ENCODE data around the gene GHR.

Gene GHR

DNA sequence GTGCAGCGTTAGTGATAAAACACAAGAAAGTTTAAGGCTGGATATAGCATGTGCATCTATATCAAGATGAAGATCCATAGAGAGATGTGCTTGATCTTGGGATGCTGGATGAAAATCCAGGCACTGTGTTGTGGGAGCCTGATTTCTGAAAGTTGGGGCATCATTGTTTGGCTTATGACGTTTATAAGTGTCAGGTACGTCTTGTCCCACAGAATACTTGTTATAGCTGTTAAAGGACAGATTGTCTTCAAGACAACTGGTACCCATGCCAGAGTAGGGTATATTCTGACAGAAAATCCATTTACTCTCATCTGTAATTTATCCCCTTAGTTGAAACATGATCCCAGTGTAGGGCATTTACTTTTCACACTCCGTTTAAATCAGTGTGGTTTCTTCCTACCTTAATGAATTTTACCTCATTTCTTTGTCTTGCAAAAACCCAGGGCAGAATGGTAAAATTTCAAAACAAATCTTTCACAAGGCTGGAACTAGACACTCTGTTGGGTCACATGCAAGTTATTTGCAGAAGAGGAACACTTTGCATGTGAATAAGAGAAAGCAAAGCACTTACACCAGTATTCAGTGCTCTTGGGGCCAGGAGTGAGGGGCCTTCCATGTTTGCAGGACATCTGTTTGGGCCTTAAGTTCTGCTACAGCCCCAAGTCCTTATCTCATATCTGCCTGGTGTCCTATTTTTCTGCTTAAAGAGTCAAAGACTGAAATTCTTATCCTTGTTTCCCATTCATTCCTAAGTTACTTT lies 73.3 kb downstream of the GHR start:
- Histone ChIP-seq H3K4me3 (ENCODE audit: low read length) (no peak overlapping the region), H3K27ac (ENCODE audit: low read depth, low read length) (no peak overlapping the region; the same call in 1 of the 2 replicates), H3K4me1 (ENCODE audit: insufficient read depth, low read length) (peaks cover 25% of the 10 kb centered on the region; the same call in 1 of the 2 replicates), H3K27me3 (ENCODE audit: insufficient read depth, low read length) (no peaks in the 10 kb centered on the region), H3K9ac (ENCODE audit: low read depth, low read length) (no peak overlapping the region), H3K9me3 (ENCODE audit: insufficient read depth, low read depth, low read length) (no peaks in the 10 kb centered on the region), H3K36me3 (ENCODE audit: insufficient read depth, low read length) (no peaks in the 10 kb centered on the region)
- WGBS, result 78% methylated on average over 4 of the region's 4 CpGs

DNA sequence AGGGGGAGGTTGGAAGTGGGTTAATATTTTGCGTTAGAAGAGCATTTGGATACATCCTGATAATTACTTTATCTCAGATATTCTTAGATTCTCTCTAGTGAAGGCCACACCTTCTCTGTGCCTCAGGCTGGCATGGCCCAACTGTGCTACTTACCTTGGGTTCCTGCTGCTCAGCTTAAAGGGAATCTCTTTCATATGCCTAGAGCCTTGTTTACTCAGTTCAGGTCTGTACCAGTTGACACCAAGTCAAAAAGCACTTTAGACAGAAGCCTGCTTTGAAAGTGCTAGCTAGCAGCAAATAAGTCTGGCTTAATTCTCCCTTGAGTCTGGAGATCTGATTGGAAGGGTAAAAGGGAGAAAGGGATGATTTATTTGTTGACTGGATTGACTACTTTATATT lies 74.8 kb downstream of the GHR start:
- no peaks in the 10 kb centered on the region for H3K36me3 ChIP-seq (ENCODE audit: insufficient read depth, low read length)
- no peak overlapping the region for H3K9ac ChIP-seq (ENCODE audit: low read depth, low read length)
- H3K9me3 ChIP-seq (ENCODE audit: insufficient read depth, low read depth, low read length), result no peaks in the 10 kb centered on the region
- H3K4me3 ChIP-seq (ENCODE audit: low read length), result no peak overlapping the region
- H3K27me3 ChIP-seq (ENCODE audit: insufficient read depth, low read length), result no peaks in the 10 kb centered on the region
- peaks cover 25% of the 10 kb centered on the region; the same call in 1 of the 2 replicates for H3K4me1 ChIP-seq (ENCODE audit: insufficient read depth, low read length)
- WGBS, result no CpG with 5 or more reads among the region's 1 CpG
- H3K27ac ChIP-seq (ENCODE audit: low read depth, low read length), result peak overlapping the region; percentile 32; the same call in 1 of the 2 replicates

DNA sequence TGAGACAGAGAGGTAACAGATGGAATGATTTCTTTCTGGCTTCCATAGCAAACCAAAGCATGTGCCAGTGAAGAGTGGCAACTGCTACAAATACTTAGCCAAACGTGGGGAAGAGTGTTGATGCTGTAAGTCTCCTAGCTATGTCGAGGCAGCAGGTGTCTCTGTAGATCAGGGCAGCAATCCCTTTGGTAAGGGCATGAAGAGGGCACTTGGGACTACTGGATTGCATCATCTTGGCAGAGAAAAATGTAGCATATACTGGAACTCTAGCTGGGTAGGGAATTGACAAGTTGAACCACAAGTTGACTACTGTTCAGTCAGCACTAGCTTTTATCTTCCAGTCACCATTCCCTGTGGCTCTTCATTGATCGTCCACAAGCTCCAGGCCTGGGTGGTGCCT lies 75.8 kb downstream of the GHR start:
- no peak overlapping the region for H3K27ac ChIP-seq (ENCODE audit: low read depth, low read length)
- no peak overlapping the region for H3K9ac ChIP-seq (ENCODE audit: low read depth, low read length)
- H3K9me3 ChIP-seq (ENCODE audit: insufficient read depth, low read depth, low read length), result no peaks in the 10 kb centered on the region
- H3K36me3 ChIP-seq (ENCODE audit: insufficient read depth, low read length), result no peaks in the 10 kb centered on the region
- 90% methylated on average over 3 of the region's 3 CpGs for WGBS
- H3K4me1 ChIP-seq (ENCODE audit: insufficient read depth, low read length), result peaks cover 25% of the 10 kb centered on the region; the same call in 1 of the 2 replicates
- H3K4me3 ChIP-seq (ENCODE audit: low read length), result no peak overlapping the region
- H3K27me3 ChIP-seq (ENCODE audit: insufficient read depth, low read length), result no peaks in the 10 kb centered on the region

DNA sequence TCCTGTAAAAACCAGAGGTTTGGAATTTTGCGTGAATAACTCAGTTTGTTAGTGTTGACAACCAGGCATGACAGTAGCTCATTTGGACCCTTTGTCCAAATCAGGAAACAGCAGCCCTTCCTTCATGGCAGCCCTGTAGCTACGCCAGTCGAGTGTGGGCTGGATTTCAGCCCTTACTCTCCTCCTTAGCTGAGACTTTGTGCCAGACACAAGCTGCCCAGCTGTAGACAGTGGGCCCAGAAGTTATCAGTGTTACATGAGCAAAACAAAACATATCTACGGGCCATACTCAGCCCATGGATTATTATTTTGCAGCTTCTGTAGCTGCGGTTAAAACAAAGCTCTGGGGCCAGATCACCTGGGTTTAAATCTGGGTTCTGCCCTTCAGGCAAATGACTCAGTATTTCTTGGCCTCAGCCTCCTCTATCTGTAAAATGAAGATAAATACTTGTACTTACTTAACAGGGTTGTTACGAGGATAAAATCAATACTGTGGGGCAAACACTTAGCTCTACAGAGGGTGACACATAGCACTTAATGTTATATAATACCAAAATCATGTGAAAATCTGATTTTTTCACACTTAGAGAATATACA lies 76.9 kb downstream of the GHR start:
- no peak overlapping the region for H3K4me3 ChIP-seq (ENCODE audit: low read length)
- H3K27me3 ChIP-seq (ENCODE audit: insufficient read depth, low read length), result no peaks in the 10 kb centered on the region
- H3K27ac ChIP-seq (ENCODE audit: low read depth, low read length), result no peak overlapping the region
- no peaks in the 10 kb centered on the region for H3K9me3 ChIP-seq (ENCODE audit: insufficient read depth, low read depth, low read length)
- 92% methylated on average over 5 of the region's 6 CpGs for WGBS
- H3K9ac ChIP-seq (ENCODE audit: low read depth, low read length), result no peak overlapping the region
- H3K36me3 ChIP-seq (ENCODE audit: insufficient read depth, low read length), result no peaks in the 10 kb centered on the region
- peaks cover 25% of the 10 kb centered on the region; the same call in 1 of the 2 replicates for H3K4me1 ChIP-seq (ENCODE audit: insufficient read depth, low read length)

DNA sequence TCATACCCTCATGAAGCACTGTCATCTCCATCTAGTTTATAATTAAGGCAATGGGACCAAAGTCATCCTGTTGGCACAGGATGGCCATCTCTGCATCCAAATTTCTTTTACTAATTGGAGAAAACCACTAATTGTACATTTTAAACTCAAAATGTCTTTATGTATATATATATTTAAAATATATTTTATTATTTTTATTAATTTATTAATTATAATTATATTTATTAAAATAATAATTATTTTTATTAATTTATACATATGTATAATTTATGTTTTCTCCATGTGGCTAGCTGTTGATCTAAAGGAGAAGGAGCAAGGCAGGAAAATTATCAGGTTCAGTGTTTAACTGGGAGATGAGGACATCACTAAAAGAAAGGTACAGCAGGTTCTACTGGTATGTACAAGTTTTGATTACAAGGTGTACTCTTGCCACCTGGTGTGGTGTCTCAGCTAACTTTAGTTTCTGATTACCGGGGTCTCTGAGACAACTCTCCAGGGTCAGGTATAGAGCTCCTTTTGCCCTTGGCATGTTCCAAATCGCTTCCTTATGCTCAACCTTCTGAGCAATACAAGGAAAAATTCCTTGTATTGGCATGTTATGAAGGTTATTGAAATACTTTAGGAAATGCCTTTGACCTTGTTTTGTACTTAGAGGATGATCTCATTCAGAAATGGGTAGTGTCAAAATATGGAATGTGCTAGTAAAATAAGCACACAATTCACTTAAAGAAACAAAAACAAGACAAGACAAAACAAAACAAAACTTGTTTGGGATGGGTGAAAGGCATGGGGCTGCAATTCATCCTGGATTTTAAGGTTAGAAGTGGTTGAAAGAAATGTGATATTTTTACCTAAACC lies 79.6 kb downstream of the GHR start:
- 89% methylated on average over 2 of the region's 2 CpGs for WGBS
- no peaks in the 10 kb centered on the region for H3K27me3 ChIP-seq (ENCODE audit: insufficient read depth, low read length)
- no peaks in the 10 kb centered on the region for H3K36me3 ChIP-seq (ENCODE audit: insufficient read depth, low read length)
- H3K27ac ChIP-seq (ENCODE audit: low read depth, low read length), result no peak overlapping the region
- peaks cover 12% of the 10 kb centered on the region for H3K4me1 ChIP-seq (ENCODE audit: insufficient read depth, low read length)
- no peaks in the 10 kb centered on the region for H3K9me3 ChIP-seq (ENCODE audit: insufficient read depth, low read depth, low read length)
- H3K4me3 ChIP-seq (ENCODE audit: low read length), result no peak overlapping the region
- no peak overlapping the region for H3K9ac ChIP-seq (ENCODE audit: low read depth, low read length)

DNA sequence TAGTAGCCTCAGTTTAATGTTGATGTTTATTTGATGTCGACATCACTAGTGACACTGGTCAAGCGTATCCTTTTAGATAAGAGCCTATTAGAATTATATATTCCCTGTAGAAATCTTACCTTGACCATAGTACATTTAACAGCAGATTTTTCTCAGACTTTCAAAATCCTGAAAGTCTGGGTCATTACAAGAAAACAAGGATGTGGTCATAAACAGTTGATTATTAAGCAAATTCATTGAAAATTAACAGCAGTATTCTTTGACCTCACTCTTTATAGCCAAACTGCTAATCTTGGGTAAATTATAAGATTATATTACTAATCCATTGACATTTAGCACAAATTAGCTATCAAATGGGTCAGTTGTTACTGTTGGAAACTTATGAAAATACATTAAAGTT lies 83.4 kb downstream of the GHR start:
- H3K4me3 ChIP-seq (ENCODE audit: low read length), result no peak overlapping the region
- no peak overlapping the region for H3K27ac ChIP-seq (ENCODE audit: low read depth, low read length)
- no peaks in the 10 kb centered on the region for H3K36me3 ChIP-seq (ENCODE audit: insufficient read depth, low read length)
- H3K9me3 ChIP-seq (ENCODE audit: insufficient read depth, low read depth, low read length), result no peaks in the 10 kb centered on the region
- no peak overlapping the region for H3K9ac ChIP-seq (ENCODE audit: low read depth, low read length)
- peaks cover 10% of the 10 kb centered on the region for H3K4me1 ChIP-seq (ENCODE audit: insufficient read depth, low read length)
- no CpG with 5 or more reads among the region's 2 CpGs for WGBS
- H3K27me3 ChIP-seq (ENCODE audit: insufficient read depth, low read length), result no peaks in the 10 kb centered on the region

DNA sequence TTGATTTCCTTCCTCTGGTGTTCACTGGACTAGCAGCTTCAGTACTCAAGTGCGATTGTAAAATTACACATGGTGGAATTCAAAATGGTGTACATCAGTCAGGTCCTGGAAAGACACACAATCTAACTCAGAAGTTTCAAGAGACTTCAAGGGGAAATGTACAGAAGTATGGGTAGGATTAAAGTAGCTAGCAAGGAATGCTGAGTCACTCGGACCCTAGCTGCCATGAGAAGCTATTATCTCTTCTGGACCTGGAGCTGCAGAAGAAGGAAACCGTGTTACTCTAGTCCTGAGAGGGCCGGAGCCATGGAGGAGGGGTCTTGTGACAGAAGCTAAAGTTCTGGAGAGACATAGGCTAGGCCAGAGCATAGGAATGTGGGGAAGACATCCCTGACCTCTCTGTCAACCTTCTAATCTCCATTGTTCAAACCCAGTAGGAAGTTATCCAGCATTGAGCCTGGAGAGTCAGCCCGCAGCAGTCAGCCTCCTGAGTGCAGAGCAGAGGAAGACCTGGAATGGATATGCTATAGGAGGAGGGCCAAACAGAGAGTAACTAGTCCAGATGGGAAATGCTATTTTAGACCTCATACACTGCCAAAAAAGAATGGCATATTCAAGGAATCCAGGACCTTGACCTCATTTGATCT lies 84.3 kb downstream of the GHR start:
- H3K9me3 ChIP-seq (ENCODE audit: insufficient read depth, low read depth, low read length), result no peaks in the 10 kb centered on the region
- WGBS, result 62% methylated on average over 5 of the region's 5 CpGs
- H3K4me1 ChIP-seq (ENCODE audit: insufficient read depth, low read length), result peaks cover 10% of the 10 kb centered on the region
- no peaks in the 10 kb centered on the region for H3K27me3 ChIP-seq (ENCODE audit: insufficient read depth, low read length)
- no peak overlapping the region for H3K4me3 ChIP-seq (ENCODE audit: low read length)
- H3K36me3 ChIP-seq (ENCODE audit: insufficient read depth, low read length), result no peaks in the 10 kb centered on the region
- H3K9ac ChIP-seq (ENCODE audit: low read depth, low read length), result no peak overlapping the region
- peak overlapping the region; percentile 29; the same call in 1 of the 2 replicates for H3K27ac ChIP-seq (ENCODE audit: low read depth, low read length)

DNA sequence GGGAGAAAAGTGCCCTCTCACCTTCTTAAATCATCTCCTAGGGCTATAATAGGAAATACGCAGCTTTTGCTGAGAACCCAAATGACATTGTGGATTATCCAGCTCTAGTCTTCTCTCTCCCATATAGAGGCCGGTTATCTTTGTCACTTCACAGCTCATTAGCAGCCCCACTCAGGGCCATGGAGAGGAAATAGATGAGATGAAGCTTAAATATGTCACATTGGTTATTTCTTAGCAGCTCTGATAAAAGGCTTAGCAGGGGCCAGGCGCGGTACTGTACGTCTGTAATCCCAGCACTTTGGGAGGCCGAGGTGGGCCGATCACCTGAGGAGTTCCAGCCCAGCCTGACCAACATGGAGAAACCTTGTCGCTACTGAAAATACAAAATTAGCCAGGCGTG lies 90.0 kb downstream of the GHR start:
- Histone ChIP-seq H3K27ac (ENCODE audit: low read depth, low read length) (no peak overlapping the region), H3K36me3 (ENCODE audit: insufficient read depth, low read length) (no peaks in the 10 kb centered on the region), H3K27me3 (ENCODE audit: insufficient read depth, low read length) (no peaks in the 10 kb centered on the region), H3K4me1 (ENCODE audit: insufficient read depth, low read length) (peaks cover 3% of the 10 kb centered on the region; the same call in 1 of the 2 replicates), H3K4me3 (ENCODE audit: low read length) (no peak overlapping the region), H3K9ac (ENCODE audit: low read depth, low read length) (no peak overlapping the region), H3K9me3 (ENCODE audit: insufficient read depth, low read depth, low read length) (no peaks in the 10 kb centered on the region)
- 94% methylated on average over 8 of the region's 9 CpGs for WGBS

DNA sequence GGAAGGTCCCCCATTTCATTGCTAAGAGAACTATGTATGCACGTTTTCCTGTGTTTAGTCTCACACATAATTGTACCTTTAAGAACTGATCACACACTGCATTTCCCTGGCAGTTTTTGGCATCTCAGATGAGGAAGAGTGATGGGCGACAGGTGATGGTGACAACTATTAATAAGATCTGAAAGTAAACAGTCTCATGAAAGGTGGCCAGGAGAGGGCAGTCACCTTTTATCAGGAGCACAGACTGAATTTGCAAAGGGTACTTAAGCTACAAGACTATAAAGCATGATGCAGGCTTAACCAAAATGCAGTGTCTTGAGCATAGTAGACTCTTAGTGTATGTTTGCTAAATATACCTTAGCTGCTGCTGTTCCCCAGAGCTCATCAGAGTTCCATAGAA lies 91.5 kb downstream of the GHR start:
- Histone ChIP-seq H3K9ac (ENCODE audit: low read depth, low read length) (no peak overlapping the region), H3K36me3 (ENCODE audit: insufficient read depth, low read length) (no peaks in the 10 kb centered on the region), H3K4me1 (ENCODE audit: insufficient read depth, low read length) (peaks cover 3% of the 10 kb centered on the region; the same call in 1 of the 2 replicates), H3K27ac (ENCODE audit: low read depth, low read length) (no peak overlapping the region), H3K4me3 (ENCODE audit: low read length) (no peak overlapping the region), H3K9me3 (ENCODE audit: insufficient read depth, low read depth, low read length) (no peaks in the 10 kb centered on the region), H3K27me3 (ENCODE audit: insufficient read depth, low read length) (no peaks in the 10 kb centered on the region)
- 85% methylated on average over 1 of the region's 2 CpGs for WGBS

DNA sequence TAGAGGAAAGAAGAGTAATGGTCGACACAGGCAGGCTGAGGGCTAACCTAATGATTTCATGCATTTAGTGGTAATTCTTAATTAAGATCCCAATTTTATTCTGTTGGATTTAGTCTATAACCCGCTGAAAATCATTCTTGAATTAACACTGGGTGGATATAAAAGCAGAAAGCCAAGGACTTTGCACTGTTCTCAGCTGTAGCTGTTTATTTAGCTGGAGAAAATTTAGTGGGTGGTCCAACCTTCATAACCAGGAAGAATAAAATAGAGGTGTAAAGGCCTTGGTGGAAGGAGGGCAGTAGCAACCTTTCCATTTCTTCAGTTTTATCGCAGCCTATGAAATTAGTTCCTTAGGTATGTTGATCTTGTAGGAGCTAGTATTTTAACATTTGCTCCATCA lies 92.3 kb downstream of the GHR start:
- Histone ChIP-seq H3K27ac (ENCODE audit: low read depth, low read length) (no peak overlapping the region), H3K4me1 (ENCODE audit: insufficient read depth, low read length) (no peaks in the 10 kb centered on the region)

More for the DNA sequence above, 92.3 kb downstream of the GHR start:
- no peaks in the 10 kb centered on the region for H3K9me3 ChIP-seq (ENCODE audit: insufficient read depth, low read depth, low read length)
- H3K4me3 ChIP-seq (ENCODE audit: low read length), result no peak overlapping the region
- H3K36me3 ChIP-seq (ENCODE audit: insufficient read depth, low read length), result no peaks in the 10 kb centered on the region
- H3K9ac ChIP-seq (ENCODE audit: low read depth, low read length), result no peak overlapping the region
- no peaks in the 10 kb centered on the region for H3K27me3 ChIP-seq (ENCODE audit: insufficient read depth, low read length)
- WGBS, result 96% methylated on average over 3 of the region's 3 CpGs
